IPS DF 6.9 (cell line): Measurements from ENCODE around the gene TP53I3.

Source experiments
- DNase-seq: peaks from one replicate; pipeline ENCODE4 v3.0.0-alpha.2; 2013; ENCODE audit warnings: low read depth, low spot score
- H3K27ac ChIP-seq: one replicate; pipeline ENCODE4 v1.5.1; 2013; ENCODE audit warnings: low read length, control low read depth
- H3K27me3 ChIP-seq: 2 replicates; pipeline ENCODE4 v1.6.1; 2013; ENCODE audit warnings: mild to moderate bottlenecking, low read length; ENCODE audit not compliant: control insufficient read depth, insufficient read depth
- H3K36me3 ChIP-seq: 2 replicates; pipeline ENCODE4 v1.6.1; 2013; ENCODE audit warnings: low read length; ENCODE audit not compliant: control insufficient read depth, insufficient read depth
- H3K4me1 ChIP-seq: 2 replicates; pipeline ENCODE4 v1.6.1; 2013; ENCODE audit warnings: low read length; ENCODE audit not compliant: control insufficient read depth, insufficient read depth
- H3K4me3 ChIP-seq: 2 replicates; pipeline ENCODE4 v1.5.1; 2013; ENCODE audit warnings: mild to moderate bottlenecking, low read length
- H3K9me3 ChIP-seq: 2 replicates; pipeline ENCODE4 v1.6.1; 2013; ENCODE audit warnings: low read length, inconsistent platforms; ENCODE audit not compliant: control insufficient read depth, insufficient read depth
- WGBS: extraction: QIAGEN DNeasy Blood & Tissue Kit; methylation state at CpG from one replicate; pipeline ENCODE4 v1.1.7; 2013; ENCODE audit warnings: mixed read lengths, missing lambda C conversion rate; ENCODE audit not compliant: insufficient read length, insufficient coverage; 5-methylcytosine and 5-hydroxymethylcytosine counted together

TP53I3 gene

DNA sequence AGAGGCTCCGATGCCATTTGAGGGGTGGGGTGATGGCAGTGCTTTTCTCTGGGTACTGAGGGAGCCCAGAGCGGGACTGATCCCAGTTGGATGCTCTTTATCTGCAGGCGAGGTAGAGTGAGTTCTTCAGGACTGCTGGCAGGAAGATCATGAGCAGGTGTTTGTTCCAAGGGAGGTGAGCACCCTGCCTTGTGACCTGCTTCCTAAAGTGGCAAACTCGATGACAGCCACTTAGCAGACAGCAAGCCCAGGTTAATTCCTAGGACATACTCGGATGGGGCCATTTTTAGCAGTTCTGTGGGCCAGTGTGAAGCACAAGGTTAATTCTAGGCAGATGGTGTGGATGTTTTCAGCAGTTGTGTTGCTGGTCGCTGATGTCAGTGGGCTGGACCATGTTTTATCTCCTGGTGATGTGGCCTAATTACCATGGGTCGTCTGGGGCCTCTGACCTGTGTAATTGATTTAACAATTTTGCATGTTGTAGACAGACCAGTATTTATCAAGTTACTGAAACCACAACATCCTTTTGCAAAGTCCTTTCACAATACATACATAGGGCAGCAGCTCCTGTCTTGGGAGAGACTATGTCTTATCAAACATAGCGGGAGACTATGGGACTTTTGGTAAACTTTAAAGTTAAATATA, 30.1 kb downstream of the TP53I3 start:
- Histone ChIP-seq H3K27ac (no peak overlapping the region), H3K9me3 (no peaks in the 10 kb centered on the region), H3K36me3 (peaks cover 3% of the 10 kb centered on the region; the same call in 1 of the 2 replicates), H3K4me3 (no peak overlapping the region), H3K4me1 (no peaks in the 10 kb centered on the region), H3K27me3 (no peaks in the 10 kb centered on the region)
- no CpG with 5 or more reads among the region's 8 CpGs for WGBS
- DNase-seq, result no peak

DNA sequence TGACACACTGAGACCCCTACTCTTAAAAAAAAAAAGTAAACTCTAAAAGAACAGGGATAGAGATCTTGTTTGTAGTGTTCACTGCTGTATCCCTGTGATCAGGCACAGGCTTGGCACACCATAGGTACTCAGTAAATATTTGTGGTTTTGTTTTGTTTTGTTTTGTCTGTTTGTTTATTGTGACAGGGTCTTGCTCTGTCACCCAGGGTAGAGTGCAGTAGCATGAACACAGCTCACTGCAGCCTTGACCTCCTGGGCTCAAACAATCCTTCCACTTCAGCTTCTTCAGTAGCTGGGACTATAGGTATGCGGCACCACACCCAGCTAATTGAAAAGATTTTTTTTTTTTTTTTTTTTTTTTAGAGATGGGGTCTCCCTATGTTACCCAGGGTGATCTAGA, 31.7 kb downstream of the TP53I3 start:
- H3K9me3 ChIP-seq, result no peaks in the 10 kb centered on the region
- no peak for DNase-seq
- no peaks in the 10 kb centered on the region for H3K4me1 ChIP-seq
- H3K27me3 ChIP-seq, result no peaks in the 10 kb centered on the region
- H3K27ac ChIP-seq, result no peak overlapping the region
- no peak overlapping the region for H3K4me3 ChIP-seq
- H3K36me3 ChIP-seq, result peaks cover 3% of the 10 kb centered on the region; the same call in 1 of the 2 replicates
- no CpG with 5 or more reads among the region's 1 CpG for WGBS

DNA sequence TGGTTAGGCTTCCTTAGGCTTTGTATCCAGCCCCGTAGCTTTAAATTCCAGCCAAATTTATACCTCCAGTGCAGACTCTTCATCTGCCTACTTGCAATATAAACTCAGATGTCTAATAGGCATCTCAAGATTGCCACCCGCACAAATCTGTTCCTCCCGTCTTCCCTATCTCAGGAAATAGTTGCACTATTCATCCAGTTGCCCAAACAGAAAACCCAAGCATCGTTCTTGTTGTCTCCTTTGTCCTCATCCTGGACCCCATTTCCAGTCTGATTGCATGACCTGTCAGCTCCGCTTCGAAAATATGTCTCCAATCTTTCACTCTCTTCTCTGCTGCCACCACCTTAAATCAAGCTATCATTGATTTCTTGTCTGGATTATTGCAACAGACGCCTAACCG, 32.8 kb downstream of the TP53I3 start:
- no peaks in the 10 kb centered on the region for H3K9me3 ChIP-seq
- no peak for DNase-seq
- H3K4me3 ChIP-seq, result no peak overlapping the region
- H3K36me3 ChIP-seq, result peaks cover 3% of the 10 kb centered on the region; the same call in 1 of the 2 replicates
- WGBS, result no CpG with 5 or more reads among the region's 8 CpGs
- H3K27ac ChIP-seq, result no peak overlapping the region
- no peaks in the 10 kb centered on the region for H3K27me3 ChIP-seq
- no peaks in the 10 kb centered on the region for H3K4me1 ChIP-seq

DNA sequence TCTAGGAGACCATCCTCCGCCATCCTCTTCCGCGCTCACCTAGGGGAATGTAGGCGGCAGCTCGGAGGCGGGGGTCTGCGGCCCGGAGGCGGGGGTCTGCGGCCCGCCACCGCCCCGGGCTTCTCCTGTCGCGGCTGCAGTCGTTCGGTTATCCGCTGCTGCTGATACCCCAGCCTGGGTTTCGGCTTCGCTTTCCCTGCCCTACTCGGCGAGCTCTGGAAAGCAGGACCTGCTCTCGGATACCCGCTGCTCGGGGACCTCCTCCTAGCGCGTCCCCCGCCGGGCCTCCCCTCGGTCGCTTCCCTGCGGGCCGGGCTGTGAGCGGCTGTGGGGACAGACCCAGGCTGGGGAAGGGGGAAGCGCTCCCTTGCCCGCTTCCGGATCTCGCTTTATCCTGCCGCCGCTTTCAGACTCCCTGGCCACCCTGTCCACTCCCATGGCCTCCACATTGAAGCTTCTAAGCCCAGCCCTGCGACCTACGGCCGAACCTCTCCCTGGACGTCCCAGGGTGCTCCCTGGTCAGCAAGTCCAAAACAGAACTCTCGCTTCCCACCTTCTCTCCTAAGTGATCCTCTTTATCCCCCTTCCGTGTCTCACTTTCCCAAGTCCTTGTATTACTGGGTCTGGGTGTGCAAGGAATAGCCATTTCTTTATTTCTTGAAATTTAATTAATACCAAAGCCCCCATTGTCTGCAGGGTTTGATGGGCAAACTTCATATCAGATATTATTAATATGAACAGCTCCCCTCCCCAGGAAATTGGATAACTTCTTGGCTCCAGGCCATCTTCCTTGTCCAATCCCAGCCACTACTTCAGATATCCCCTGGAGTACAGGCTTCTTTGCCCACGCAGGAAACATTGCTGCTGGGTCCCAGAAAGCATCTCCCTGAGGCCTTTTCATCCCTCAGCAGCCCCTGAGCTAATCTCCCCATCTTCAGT, 34.3 kb downstream of the TP53I3 start:
- H3K27ac ChIP-seq, result no peak overlapping the region
- H3K9me3 ChIP-seq, result no peaks in the 10 kb centered on the region
- peak overlapping the region; percentile 91 for H3K4me3 ChIP-seq
- DNase-seq, result no peak
- WGBS, result no CpG with 5 or more reads among the region's 47 CpGs
- H3K27me3 ChIP-seq, result no peaks in the 10 kb centered on the region
- H3K36me3 ChIP-seq, result peaks cover 3% of the 10 kb centered on the region; the same call in 1 of the 2 replicates
- no peaks in the 10 kb centered on the region for H3K4me1 ChIP-seq

DNA sequence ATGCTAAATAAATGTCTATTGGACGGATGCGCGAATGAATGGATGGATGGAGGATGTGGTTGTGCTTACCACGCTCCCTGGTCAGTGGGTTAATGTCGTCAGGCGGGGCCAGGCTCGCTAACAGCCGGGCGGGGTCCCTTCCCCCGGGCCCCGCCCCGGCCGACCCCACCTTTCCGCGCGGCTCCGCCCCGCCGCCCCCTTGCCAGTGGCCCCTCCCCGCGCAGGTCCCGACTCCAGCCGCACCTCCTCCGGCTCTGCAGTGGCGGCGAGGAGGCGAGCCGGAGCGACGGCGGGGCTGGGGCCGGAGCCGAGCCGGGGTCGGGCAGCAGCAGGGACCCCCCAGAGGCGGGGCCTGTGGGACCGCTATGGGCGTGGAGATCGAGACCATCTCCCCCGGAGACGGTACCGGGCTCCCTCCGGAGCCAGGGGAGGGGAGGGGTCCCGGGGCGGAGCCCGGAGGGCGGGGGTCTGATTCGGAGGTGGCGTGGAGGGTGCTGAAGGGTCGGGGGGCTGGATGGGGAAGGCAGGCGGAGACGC, 35.1 kb downstream of the TP53I3 start, which contains the start of gene FKBP1B:
Gene FKBP1B (plus strand): TSS at position 257 of the 537 bp plus-strand sequence. CDS start 109 bp downstream, at position 366.
- DNase-seq, result no peak
- Histone ChIP-seq H3K4me1 (no peaks in the 10 kb centered on the region), H3K36me3 (peaks cover 2% of the 10 kb centered on the region; the same call in 1 of the 2 replicates), H3K27ac (no peak within 1 kb of the TSS), H3K4me3 (peak within 1 kb of the TSS; percentile 91), H3K9me3 (no peaks in the 10 kb centered on the region), H3K27me3 (no peaks in the 10 kb centered on the region)
- no CpG with 5 or more reads among the region's 52 CpGs for WGBS

DNA sequence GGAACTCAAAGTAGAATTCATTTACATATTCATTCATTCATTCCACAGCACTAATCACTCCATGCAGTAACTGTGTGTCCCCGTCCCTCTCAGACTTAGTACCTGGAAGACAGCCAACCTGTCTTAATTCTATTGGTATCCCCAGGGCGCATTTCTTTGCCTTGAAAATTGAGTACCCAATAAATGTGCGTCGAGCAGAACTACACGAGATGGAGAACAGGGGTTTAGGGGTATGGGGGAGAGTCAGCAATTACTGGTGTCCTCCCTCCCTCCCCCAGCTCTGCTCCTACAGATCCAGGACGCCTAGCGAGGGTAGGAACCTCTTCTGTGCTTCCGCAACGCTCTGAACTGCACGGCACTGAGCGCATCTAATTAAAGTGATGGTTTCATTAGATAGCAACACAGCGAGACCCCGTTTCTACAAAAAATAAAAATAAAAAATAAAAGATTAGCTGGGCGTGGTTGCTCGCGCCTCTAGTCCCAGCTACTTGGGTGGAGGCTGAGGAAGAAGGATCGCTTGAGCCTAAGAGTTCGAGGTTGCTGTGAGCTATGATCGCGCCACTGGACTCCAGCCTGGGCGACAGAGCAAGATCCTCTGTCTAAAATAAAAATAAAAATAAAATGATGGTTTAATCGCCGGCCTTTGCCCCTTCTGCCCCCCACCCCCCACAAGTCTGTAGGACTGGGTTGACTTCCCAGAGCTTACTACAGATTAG, 35.7 kb downstream of the TP53I3 start:
- no peaks in the 10 kb centered on the region for H3K9me3 ChIP-seq
- no peak overlapping the region for H3K27ac ChIP-seq
- WGBS, result no CpG with 5 or more reads among the region's 23 CpGs
- H3K27me3 ChIP-seq, result no peaks in the 10 kb centered on the region
- H3K4me1 ChIP-seq, result no peaks in the 10 kb centered on the region
- H3K36me3 ChIP-seq, result no peaks in the 10 kb centered on the region
- DNase-seq, result no peak
- H3K4me3 ChIP-seq, result peak overlapping the region; percentile 91; the same call in 1 of the 2 replicates

DNA sequence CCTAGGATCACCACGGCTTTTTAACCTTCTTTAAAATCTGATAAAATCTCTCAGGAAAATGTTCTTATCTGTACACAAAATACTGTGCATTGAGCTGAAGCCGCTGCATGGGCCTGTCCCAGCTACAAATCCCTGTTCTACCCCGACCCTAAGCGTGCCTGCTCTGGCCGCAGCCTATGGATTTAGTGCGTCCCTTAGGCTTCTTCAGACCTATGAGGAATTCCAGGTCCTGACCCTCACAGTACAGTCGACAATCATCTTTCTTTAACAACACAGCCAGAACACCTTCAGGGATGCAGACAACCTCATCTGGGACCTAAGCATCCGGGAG, 37.0 kb downstream of the TP53I3 start:
- no CpG with 5 or more reads among the region's 8 CpGs for WGBS

DNA sequence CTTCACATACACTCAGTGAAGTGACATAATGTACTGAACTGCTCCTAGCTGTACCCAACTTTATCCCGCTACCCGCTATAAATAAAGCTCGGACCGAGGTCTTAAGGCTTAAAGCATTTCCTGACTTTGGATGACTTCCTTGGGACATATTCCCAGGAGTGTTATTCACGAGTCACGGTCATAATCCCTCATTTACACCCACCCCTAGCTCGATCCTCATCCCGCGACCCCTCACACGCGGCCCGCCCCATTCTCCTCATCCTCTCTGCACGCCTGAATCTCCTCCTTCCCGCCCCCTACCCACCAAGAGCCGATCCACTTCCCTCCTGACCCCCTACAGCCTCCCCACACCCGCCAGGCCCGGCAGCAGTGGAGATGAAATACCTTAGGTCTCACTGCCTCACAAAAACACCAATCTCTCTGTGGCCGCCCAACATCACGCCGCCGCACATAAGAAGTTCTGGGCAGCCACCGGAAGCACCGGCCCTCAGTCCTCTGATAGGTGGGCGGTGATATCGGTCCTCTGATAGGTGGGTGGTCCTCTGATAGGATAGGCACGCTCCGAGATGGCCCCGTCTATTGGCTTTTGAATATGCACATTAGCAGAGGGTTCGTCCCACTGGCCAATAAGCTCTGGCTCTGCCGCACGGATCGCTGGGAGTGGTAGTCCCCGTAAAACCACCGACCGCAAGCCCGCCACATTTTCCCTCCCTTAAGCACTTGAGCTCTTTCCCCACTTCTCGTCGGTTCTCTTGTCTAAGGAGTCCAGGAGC, 37.5 kb downstream of the TP53I3 start, which contains the start of gene WDCP:
Gene WDCP (minus strand): TSS at position 462 of the 773 bp plus-strand sequence. CDS start 7,897 bp downstream, outside the sequence.
- Histone ChIP-seq H3K27ac (no peak within 1 kb of the TSS), H3K4me1 (no peaks in the 10 kb centered on the region)

More for the DNA sequence above, 37.0 kb downstream of the TP53I3 start:
- DNase-seq, result no peak
- H3K27me3 ChIP-seq, result no peaks in the 10 kb centered on the region
- H3K9me3 ChIP-seq, result no peaks in the 10 kb centered on the region
- no peak overlapping the region for H3K27ac ChIP-seq
- H3K4me1 ChIP-seq, result no peaks in the 10 kb centered on the region
- H3K4me3 ChIP-seq, result no peak overlapping the region
- H3K36me3 ChIP-seq, result no peaks in the 10 kb centered on the region

DNA sequence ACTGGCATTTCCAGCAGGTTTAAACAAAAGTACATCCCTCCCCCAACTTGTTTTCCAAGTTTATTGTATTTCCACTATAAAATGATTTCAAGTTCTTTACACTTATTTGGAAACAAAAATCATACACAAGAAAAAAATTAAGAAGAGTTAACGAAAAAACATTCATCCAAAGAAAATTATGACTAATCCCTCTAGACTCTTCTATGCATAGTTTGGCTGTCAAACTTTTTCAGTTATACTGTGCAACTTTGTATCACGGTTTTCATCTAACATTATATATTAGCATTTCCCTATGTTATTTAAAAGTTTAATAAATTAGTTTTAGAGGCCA, 38.1 kb downstream of the TP53I3 start:
- no peak overlapping the region for H3K27ac ChIP-seq
- H3K36me3 ChIP-seq, result no peaks in the 10 kb centered on the region
- WGBS, result no CpG with 5 or more reads among the region's 2 CpGs
- H3K4me1 ChIP-seq, result no peaks in the 10 kb centered on the region
- H3K27me3 ChIP-seq, result no peaks in the 10 kb centered on the region
- H3K9me3 ChIP-seq, result no peaks in the 10 kb centered on the region
- no peak for DNase-seq
- peak overlapping the region; percentile 92; the same call in 1 of the 2 replicates for H3K4me3 ChIP-seq

More for the DNA sequence above, 37.5 kb downstream of the TP53I3 start, which contains the start of gene WDCP:
- no CpG with 5 or more reads among the region's 38 CpGs for WGBS
- H3K36me3 ChIP-seq, result no peaks in the 10 kb centered on the region
- peak within 1 kb of the TSS; percentile 92; the same call in 1 of the 2 replicates for H3K4me3 ChIP-seq
- H3K9me3 ChIP-seq, result no peaks in the 10 kb centered on the region
- DNase-seq, result peak; percentile 96
- no peaks in the 10 kb centered on the region for H3K27me3 ChIP-seq
